Esophagus muscularis mucosa (tissue), 4 donors: Measurements from ENCODE around the gene GRHL3.

ENCODE experiments used
- EP300 ChIP-seq: sonication (generic); formaldehyde crosslinking; IDR thresholded peaks from one replicate; pipeline ENCODE4 v1.6.1; 2017; ENCODE audit warnings: antibody characterized with exemption
- POLR2A ChIP-seq: fragments of 450-650 bp; IDR thresholded peaks from one replicate; pipeline ENCODE4 v1.6.1; 2017; ENCODE audit warnings: antibody characterized with exemption, moderate library complexity, mild to moderate bottlenecking, low read depth
- POLR2AphosphoS5 ChIP-seq, 2 donors: sonication (generic); formaldehyde crosslinking; IDR thresholded peaks; one replicate each; pipeline ENCODE4 v1.6.1; 2017; ENCODE audit warnings: antibody characterized with exemption in 2 of 2
- TF ChIP-seq, protein P1 (sequence below), 3 experiments: fragments of 200-600 bp in 2 of 3; fragments of 450-650 bp in 1 of 3; sonication (generic) in 2 of 3; IDR thresholded peaks; one replicate each; pipeline ENCODE4 v1.5.1; 2017 to 2019; ENCODE audit warnings: antibody characterized with exemption in 3 of 3, mild to moderate bottlenecking in 2 of 3, moderate library complexity in 1 of 3

- TF ChIP-seq, protein P1, sequence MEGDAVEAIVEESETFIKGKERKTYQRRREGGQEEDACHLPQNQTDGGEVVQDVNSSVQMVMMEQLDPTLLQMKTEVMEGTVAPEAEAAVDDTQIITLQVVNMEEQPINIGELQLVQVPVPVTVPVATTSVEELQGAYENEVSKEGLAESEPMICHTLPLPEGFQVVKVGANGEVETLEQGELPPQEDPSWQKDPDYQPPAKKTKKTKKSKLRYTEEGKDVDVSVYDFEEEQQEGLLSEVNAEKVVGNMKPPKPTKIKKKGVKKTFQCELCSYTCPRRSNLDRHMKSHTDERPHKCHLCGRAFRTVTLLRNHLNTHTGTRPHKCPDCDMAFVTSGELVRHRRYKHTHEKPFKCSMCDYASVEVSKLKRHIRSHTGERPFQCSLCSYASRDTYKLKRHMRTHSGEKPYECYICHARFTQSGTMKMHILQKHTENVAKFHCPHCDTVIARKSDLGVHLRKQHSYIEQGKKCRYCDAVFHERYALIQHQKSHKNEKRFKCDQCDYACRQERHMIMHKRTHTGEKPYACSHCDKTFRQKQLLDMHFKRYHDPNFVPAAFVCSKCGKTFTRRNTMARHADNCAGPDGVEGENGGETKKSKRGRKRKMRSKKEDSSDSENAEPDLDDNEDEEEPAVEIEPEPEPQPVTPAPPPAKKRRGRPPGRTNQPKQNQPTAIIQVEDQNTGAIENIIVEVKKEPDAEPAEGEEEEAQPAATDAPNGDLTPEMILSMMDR (IDR thresholded peaks at IDR 0.05) = no peak
- no peak for TF ChIP-seq POLR2A
- TF ChIP-seq EP300 = no peak
- TF ChIP-seq POLR2AphosphoS5 (IDR thresholded peaks at IDR 0.05) = no peak
Observed at GRCh38 chr1:24388331-24388885, 69.3 kb downstream of the GRHL3 start.
